Activated CD4-positive, alpha-beta T cell treated with anti-CD3 and anti-CD28 coated beads, Interleukin-2, amount 10 ng/mL, durations not matched to agents 7 days and 5 days (primary cell): ENCODE data around the gene MTFP1. TPM values are rescaled to one million over a fixed set of nuclear protein-coding genes. Genes with fewer than 3 reads are reported as not detected.
"Not testable (repeated sequence)": the region's sequence is repeated elsewhere in the genome, so short reads cannot be mapped to it uniquely, and the experiment has no call there.

Experiments used
- CTCF ChIA-PET: fragments of 350-600 bp; sonication (Branson Sonifier 250); formaldehyde crosslinking; loops from one replicate; lab custom pipeline; 2021; ENCODE audit warnings: antibody characterized with exemption; lab: Charles Lee
- POLR2A ChIA-PET: fragments of 350-600 bp; sonication (Branson Sonifier 250); formaldehyde crosslinking; loops from one replicate; lab custom pipeline; 2021; ENCODE audit warnings: antibody characterized with exemption; lab: Charles Lee
- DNase-seq: peaks from one replicate; pipeline ENCODE4 v3.0.0-alpha.2; 2020
- H3K27ac Mint-ChIP-seq: one replicate; pipeline ENCODE4 v1.8.0; 2021; ENCODE audit warnings: mild to moderate bottlenecking, moderate library complexity, mixed read lengths
- H3K27me3 Mint-ChIP-seq: one replicate; pipeline ENCODE4 v1.8.0; 2021; ENCODE audit warnings: mixed read lengths
- H3K36me3 Mint-ChIP-seq: one replicate; pipeline ENCODE4 v1.8.0; 2021; ENCODE audit warnings: low read depth, mixed read lengths
- H3K4me1 Mint-ChIP-seq: one replicate; pipeline ENCODE4 v1.8.0; 2021; ENCODE audit warnings: mixed read lengths
- H3K4me3 Mint-ChIP-seq: one replicate; pipeline ENCODE4 v1.8.0; 2021; ENCODE audit warnings: mild to moderate bottlenecking, moderate library complexity, mixed read lengths
- H3K9me3 Mint-ChIP-seq: one replicate; pipeline ENCODE4 v1.8.0; 2021; ENCODE audit warnings: mixed read lengths
- total RNA-seq, 2 experiments: library from RNA; stranded (reverse); gene quantifications; one replicate each; pipeline ENCODE4 v1.2.3, GENCODE V29; 2021

The MTFP1 gene
- total RNA-seq, 2 experiments from 2014 or later = 34.5 to 40.0 TPM

DNA sequence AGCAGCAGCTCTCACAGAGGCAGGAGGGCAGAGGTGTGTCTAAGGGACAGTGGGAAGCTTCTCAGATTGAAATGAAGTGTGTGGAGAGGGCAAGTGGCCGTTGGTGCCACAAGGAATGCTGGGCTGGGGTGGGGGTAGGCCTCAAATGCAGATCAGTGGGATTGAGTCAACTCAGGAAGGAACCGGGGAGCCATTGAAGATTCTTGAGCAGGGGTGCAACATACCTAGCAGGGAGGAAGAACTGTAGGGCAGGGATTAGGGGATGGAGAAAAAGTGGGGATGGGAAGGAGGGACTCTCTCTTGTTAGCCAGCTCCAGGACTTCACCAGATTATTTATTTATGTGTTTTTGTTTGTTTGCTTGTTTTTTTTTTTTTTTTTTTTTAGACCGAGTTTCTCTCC is 31.7 kb upstream of the MTFP1 start:
- H3K27ac Mint-ChIP-seq = no peak overlapping the region

GRCh38 chr22:30396871-30397655 is 28.5 kb upstream of the MTFP1 start, which contains the start of gene SEC14L2:
Gene SEC14L2, plus strand, starts transcription at chr22:30397018. Its CDS starts 99 bp downstream, at chr22:30397117.
- Mint-ChIP-seq H3K4me1 (peaks cover 49% of the 10 kb centered on the region), H3K27me3 (no peaks in the 10 kb centered on the region), H3K36me3 (peaks cover under 1% of the 10 kb centered on the region), H3K27ac (peak within 1 kb of the TSS; percentile 74), H3K4me3 (peak within 1 kb of the TSS; percentile 82), H3K9me3 (no peaks in the 10 kb centered on the region)
- CTCF ChIA-PET = interaction anchor here (1.2 to 5.4 kb wide), 12 partner anchors 9 to 291 kb away, joined by 3 to 36 read pairs (median 8); partner anchors contain the start of genes CASTOR1, MTFP1 and RNF215
- peak; percentile 65 for DNase-seq
- POLR2A ChIA-PET = interaction anchor here (0.6 to 1.0 kb wide), 2 partner anchors 28 to 188 kb away, joined by 3 read pairs; no protein-coding TSS in a partner anchor

More for the DNA sequence above, 31.7 kb upstream of the MTFP1 start:
- no peaks in the 10 kb centered on the region for H3K27me3 Mint-ChIP-seq
- no peaks in the 10 kb centered on the region for H3K36me3 Mint-ChIP-seq
- H3K4me3 Mint-ChIP-seq = no peak overlapping the region
- H3K4me1 Mint-ChIP-seq = peaks cover 58% of the 10 kb centered on the region
- no peaks in the 10 kb centered on the region for H3K9me3 Mint-ChIP-seq
- CTCF ChIA-PET = interaction anchor here (0.7 to 5.4 kb wide), 6 partner anchors 30 to 1240 kb away, joined by 3 to 36 read pairs (median 4); partner anchors contain the start of gene MTFP1
- POLR2A ChIA-PET = no interaction called here
- DNase-seq = no peak

- CTCF ChIA-PET = interaction anchor here (1.0 to 5.4 kb wide), 12 partner anchors 10 to 292 kb away, joined by 3 to 36 read pairs (median 8); partner anchors contain the start of genes CASTOR1, MTFP1 and RNF215
- H3K27me3 Mint-ChIP-seq = no peaks in the 10 kb centered on the region
- H3K9me3 Mint-ChIP-seq = no peaks in the 10 kb centered on the region
- peaks cover 3% of the 10 kb centered on the region for H3K36me3 Mint-ChIP-seq
- POLR2A ChIA-PET = no interaction called here
- H3K4me1 Mint-ChIP-seq = peaks cover 42% of the 10 kb centered on the region
- H3K4me3 Mint-ChIP-seq = peak overlapping the region; percentile 72
- H3K27ac Mint-ChIP-seq = peak overlapping the region; percentile 64
- DNase-seq = no peak
Measured at GRCh38 chr22:30397656-30398635, 27.6 kb upstream of the MTFP1 start.

GRCh38 chr22:30398685-30399680 is 26.6 kb upstream of the MTFP1 start:
- Mint-ChIP-seq H3K4me3 (peak overlapping the region; percentile 72), H3K9me3 (no peaks in the 10 kb centered on the region), H3K36me3 (peaks cover 3% of the 10 kb centered on the region), H3K27me3 (no peaks in the 10 kb centered on the region), H3K27ac (peak overlapping the region; percentile 64), H3K4me1 (peaks cover 33% of the 10 kb centered on the region)
- ChIA-PET CTCF (interaction anchor here (0.6 to 5.4 kb wide), 10 partner anchors 9 to 794 kb away, joined by 3 to 36 read pairs (median 6); partner anchors contain the start of genes CASTOR1 and MTFP1), POLR2A (interaction anchor here (0.6 kb wide), 1 partner anchor 107 kb away, joined by 6 read pairs; no protein-coding TSS in a partner anchor)
- DNase-seq = no peak

GRCh38 chr22:30399718-30400117 is 25.9 kb upstream of the MTFP1 start:
- no peak overlapping the region for H3K4me3 Mint-ChIP-seq
- peaks cover 32% of the 10 kb centered on the region for H3K4me1 Mint-ChIP-seq
- H3K36me3 Mint-ChIP-seq = peaks cover 3% of the 10 kb centered on the region
- CTCF ChIA-PET = interaction anchor here (0.6 to 1.7 kb wide), 4 partner anchors 12 to 793 kb away, joined by 3 to 4 read pairs (median 3); partner anchors contain the start of gene RNF215
- no peak for DNase-seq
- no peaks in the 10 kb centered on the region for H3K27me3 Mint-ChIP-seq
- H3K27ac Mint-ChIP-seq = no peak overlapping the region
- H3K9me3 Mint-ChIP-seq = no peaks in the 10 kb centered on the region
- POLR2A ChIA-PET = no interaction called here

GRCh38 chr22:30400159-30400558 is 25.4 kb upstream of the MTFP1 start:
- CTCF ChIA-PET = interaction anchor here (1.0 to 1.1 kb wide), 2 partner anchors 13 to 25 kb away, joined by 3 read pairs; partner anchors contain the start of gene RNF215
- H3K4me1 Mint-ChIP-seq = peaks cover 32% of the 10 kb centered on the region

DNA sequence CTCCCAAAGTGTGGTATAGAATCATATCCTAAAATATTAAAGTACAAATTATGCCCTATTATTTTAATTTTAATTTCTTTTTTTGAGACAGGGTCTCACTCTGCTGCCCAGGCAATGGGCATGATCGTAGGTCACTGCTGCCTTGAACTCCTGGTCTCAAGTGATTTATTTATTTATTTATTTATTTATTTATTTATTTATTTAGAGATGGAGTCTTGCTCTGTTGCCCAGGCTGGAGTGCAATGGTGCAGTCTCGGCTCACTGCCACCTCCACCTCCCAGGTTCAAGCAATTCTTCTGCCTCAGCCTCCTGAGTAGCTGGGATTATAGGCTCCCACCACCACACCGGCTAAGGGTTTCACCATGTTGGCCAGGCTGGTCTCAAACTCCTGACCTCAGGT is 24.5 kb upstream of the MTFP1 start:
- H3K36me3 Mint-ChIP-seq = not testable (repeated sequence)
- POLR2A ChIA-PET = interaction anchor here (0.6 kb wide), 1 partner anchor 379 kb away, joined by 3 read pairs; no protein-coding TSS in a partner anchor

More at GRCh38 chr22:30400159-30400558, 25.4 kb upstream of the MTFP1 start:
- POLR2A ChIA-PET = no interaction called here
- H3K4me3 Mint-ChIP-seq = no peak overlapping the region
- H3K27ac Mint-ChIP-seq = no peak overlapping the region
- no peak for DNase-seq
- H3K9me3 Mint-ChIP-seq = no peaks in the 10 kb centered on the region
- H3K27me3 Mint-ChIP-seq = no peaks in the 10 kb centered on the region
- peaks cover 5% of the 10 kb centered on the region for H3K36me3 Mint-ChIP-seq

DNA sequence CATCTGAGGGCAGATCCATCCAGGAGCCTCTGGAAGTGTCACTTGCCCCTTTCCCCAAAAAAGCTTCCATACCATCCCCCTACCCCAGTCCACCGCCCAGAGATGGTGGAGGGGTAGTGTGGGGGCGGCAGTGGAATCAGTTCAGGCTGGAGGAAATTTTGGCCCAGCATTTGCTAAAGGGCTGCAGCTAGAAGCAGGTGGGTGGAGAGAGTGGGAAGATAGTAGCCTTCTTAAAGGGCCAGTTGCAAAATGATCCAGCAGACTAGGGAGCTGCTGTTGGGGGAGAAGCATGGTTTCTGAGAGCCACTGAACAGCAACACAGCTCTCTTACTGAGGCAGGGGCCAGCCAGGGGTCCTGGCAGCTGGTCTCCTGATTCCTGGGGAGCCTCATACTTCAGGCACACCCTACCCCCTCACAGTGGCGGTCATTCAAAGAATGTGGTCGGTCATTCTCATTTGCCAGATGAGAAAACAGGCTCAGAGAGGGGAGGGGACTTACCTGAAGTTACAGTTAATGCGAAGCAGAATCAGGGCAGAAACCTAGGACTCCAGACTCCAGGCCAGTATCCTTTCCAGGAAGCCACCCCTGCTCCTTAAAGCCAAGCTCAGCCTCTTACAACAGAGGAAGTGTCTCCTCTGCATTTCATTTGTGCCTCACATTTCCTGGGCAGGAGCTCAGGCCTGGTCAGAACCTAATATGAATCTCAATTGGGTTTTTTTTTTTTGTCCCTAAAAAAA is 23.4 kb upstream of the MTFP1 start:
- H3K36me3 Mint-ChIP-seq = peaks cover 5% of the 10 kb centered on the region
- DNase-seq = no peak
- no peak overlapping the region for H3K4me3 Mint-ChIP-seq
- peaks cover 17% of the 10 kb centered on the region for H3K4me1 Mint-ChIP-seq
- H3K27me3 Mint-ChIP-seq = no peaks in the 10 kb centered on the region
- no peak overlapping the region for H3K27ac Mint-ChIP-seq
- CTCF ChIA-PET = interaction anchor here (0.7 to 1.7 kb wide), 3 partner anchors 9 to 116 kb away, joined by 4 to 9 read pairs (median 6); no protein-coding TSS in a partner anchor
- no peaks in the 10 kb centered on the region for H3K9me3 Mint-ChIP-seq
- POLR2A ChIA-PET = interaction anchor here (0.6 to 1.1 kb wide), 2 partner anchors 21 to 82 kb away, joined by 3 to 4 read pairs; no protein-coding TSS in a partner anchor

More for the DNA sequence above, 24.5 kb upstream of the MTFP1 start:
- not testable (repeated sequence) for H3K4me3 Mint-ChIP-seq, H3K9me3 Mint-ChIP-seq, H3K27ac Mint-ChIP-seq, H3K27me3 Mint-ChIP-seq, DNase-seq
- CTCF ChIA-PET = interaction anchor here (0.6 kb wide), 1 partner anchor 12 kb away, joined by 3 read pairs; no protein-coding TSS in a partner anchor
- H3K4me1 Mint-ChIP-seq = peaks cover 27% of the 10 kb centered on the region

DNA sequence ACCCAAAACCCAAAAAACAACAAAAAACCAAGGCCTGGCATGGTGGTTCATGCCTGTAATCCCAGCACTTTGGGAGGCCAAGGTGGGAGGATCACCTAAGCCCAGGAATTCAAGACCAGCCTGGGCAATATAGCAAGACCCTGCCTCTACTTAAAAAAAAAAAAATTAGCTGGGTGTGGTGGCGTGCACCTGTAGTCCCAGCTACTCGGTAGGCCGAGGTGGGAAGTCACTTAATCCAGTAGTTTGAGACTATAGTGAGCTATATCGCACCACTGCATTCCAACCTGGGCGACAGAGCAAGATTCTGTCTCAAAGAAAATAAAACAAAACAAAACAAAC is 22.8 kb upstream of the MTFP1 start:
- ChIA-PET POLR2A (interaction anchor here (0.6 to 1.1 kb wide), 2 partner anchors 15 to 21 kb away, joined by 3 read pairs; no protein-coding TSS in a partner anchor), CTCF (interaction anchor here (0.7 to 1.7 kb wide), 3 partner anchors 9 to 117 kb away, joined by 4 to 9 read pairs (median 6); no protein-coding TSS in a partner anchor)
- DNase-seq, H3K36me3 Mint-ChIP-seq, H3K27ac Mint-ChIP-seq, H3K27me3 Mint-ChIP-seq, H3K9me3 Mint-ChIP-seq, H3K4me3 Mint-ChIP-seq: not testable (repeated sequence)
- H3K4me1 Mint-ChIP-seq = peaks cover 15% of the 10 kb centered on the region

DNA sequence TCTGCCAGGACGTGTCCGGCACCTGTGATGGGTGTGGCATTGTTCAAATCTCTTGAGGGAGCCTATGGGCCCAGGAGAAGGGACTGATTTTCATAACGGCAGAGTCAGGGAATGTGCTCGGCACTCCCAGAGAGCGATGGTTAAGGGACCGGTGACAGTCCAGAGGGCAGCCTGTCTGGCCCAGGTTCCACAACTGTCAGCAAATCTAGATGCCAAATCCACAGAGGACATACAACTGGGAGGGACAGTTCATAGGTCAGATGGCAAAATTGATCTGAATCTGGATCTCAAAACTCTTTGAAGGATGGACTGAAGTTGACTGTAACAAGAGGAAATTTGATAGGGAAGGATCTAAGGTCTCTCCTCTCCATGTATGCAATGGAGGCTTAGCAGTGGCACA is 21.3 kb upstream of the MTFP1 start:
- no peak for DNase-seq
- Mint-ChIP-seq H3K27ac (no peak overlapping the region), H3K4me3 (no peak overlapping the region), H3K4me1 (peaks cover 9% of the 10 kb centered on the region), H3K9me3 (no peaks in the 10 kb centered on the region), H3K27me3 (no peaks in the 10 kb centered on the region), H3K36me3 (peaks cover 6% of the 10 kb centered on the region)
- POLR2A ChIA-PET = no interaction called here
- CTCF ChIA-PET = interaction anchor here (0.6 to 0.7 kb wide), 2 partner anchors 10 to 577 kb away, joined by 3 read pairs; no protein-coding TSS in a partner anchor
